ENCODE data around the gene AKR1B15. TPM values are rescaled to one million over a fixed set of nuclear protein-coding genes. Genes with fewer than 3 reads are reported as not detected.

AKR1B15 gene
- total RNA-seq, 1 donor from 2014 or later: not detected

DNA sequence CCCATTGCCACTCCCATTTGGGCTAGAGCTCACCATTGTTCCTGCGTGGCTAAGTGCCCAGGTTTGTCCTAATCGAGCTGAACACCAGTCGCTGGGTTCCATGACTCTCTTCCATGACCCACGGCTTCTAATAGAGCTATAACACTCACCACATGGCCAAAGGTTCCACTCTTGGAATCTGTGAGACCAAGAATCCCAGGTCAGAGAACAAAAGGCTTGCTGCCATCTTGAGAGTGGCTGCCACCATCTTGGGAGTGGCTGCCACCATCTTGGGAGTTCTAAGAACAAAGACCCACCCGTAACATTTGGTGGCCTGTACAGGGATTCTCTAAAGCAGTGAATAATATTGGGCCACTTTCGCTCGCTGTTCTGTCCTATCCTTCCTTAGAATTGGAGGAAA, 37.0 kb downstream of the AKR1B15 start:
- H3K4me1 ChIP-seq: no peaks in the 10 kb centered on the region
- TF ChIP-seq CTCF (IDR thresholded peaks at IDR 0.05; ENCODE audit: borderline replicate concordance): no peak

DNA sequence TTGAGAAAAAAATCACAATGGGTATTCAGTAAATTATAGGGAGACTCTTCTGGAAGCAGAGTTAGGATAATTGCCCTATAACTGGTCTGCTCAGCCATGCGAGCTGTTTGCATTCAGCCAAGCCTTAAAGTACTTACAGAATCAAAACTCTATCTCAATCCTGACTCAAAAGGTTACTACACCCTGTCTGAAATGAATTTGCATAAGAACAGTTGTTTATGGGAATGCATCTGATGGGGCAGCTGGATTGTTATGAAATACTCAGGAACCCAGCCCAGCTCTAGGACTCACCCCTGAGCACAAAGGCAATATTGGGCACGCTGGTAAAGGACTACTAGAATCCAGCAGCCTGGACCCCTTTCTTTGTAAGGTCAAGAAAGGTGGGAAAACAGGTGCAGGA, 38.8 kb downstream of the AKR1B15 start:
- TF ChIP-seq CTCF (IDR thresholded peaks at IDR 0.05; ENCODE audit: borderline replicate concordance): no peak
- H3K4me1 ChIP-seq: no peaks in the 10 kb centered on the region
- no peak overlapping the region for H3K4me3 ChIP-seq
- peaks cover 8% of the 10 kb centered on the region for H3K27me3 ChIP-seq (ENCODE audit: low read depth)
- DNase-seq: no peak
- H3K36me3 ChIP-seq: no peaks in the 10 kb centered on the region
- intact Hi-C loops (cut with micrococcal nuclease): no loop called here
- no peak overlapping the region for H3K27ac ChIP-seq (replicated peaks)
- peaks cover 17% of the 10 kb centered on the region for H3K9me3 ChIP-seq (replicated peaks)

More for the DNA sequence above, 37.0 kb downstream of the AKR1B15 start:
- Histone ChIP-seq H3K27me3 (ENCODE audit: low read depth) (peaks cover 13% of the 10 kb centered on the region), H3K4me3 (no peak overlapping the region), H3K9me3 (replicated peaks) (no peaks in the 10 kb centered on the region), H3K27ac (replicated peaks) (no peak overlapping the region), H3K36me3 (no peaks in the 10 kb centered on the region)
- DNase-seq: no peak
- intact Hi-C loops (cut with micrococcal nuclease): no loop called here

GRCh38 chr7:134589491-134589941, 40.6 kb downstream of the AKR1B15 start:
- no peak overlapping the region for H3K4me3 ChIP-seq
- H3K36me3 ChIP-seq: no peaks in the 10 kb centered on the region
- peaks cover 13% of the 10 kb centered on the region for H3K4me1 ChIP-seq
- H3K27ac ChIP-seq (replicated peaks): no peak overlapping the region
- no peak for TF ChIP-seq CTCF (IDR thresholded peaks at IDR 0.05; ENCODE audit: borderline replicate concordance)
- intact Hi-C loops (cut with micrococcal nuclease): no loop called here
- peaks cover 21% of the 10 kb centered on the region for H3K9me3 ChIP-seq (replicated peaks)
- peaks cover 3% of the 10 kb centered on the region for H3K27me3 ChIP-seq (ENCODE audit: low read depth)
- DNase-seq: no peak

GRCh38 chr7:134593530-134594392, 44.9 kb downstream of the AKR1B15 start:
- no peak for TF ChIP-seq CTCF (IDR thresholded peaks at IDR 0.05; ENCODE audit: borderline replicate concordance)
- H3K9me3 ChIP-seq (replicated peaks): peaks cover 21% of the 10 kb centered on the region
- no peaks in the 10 kb centered on the region for H3K27me3 ChIP-seq (ENCODE audit: low read depth)
- DNase-seq: peak; percentile 76
- peak overlapping the region; percentile 89 for H3K27ac ChIP-seq (replicated peaks)
- peaks cover 16% of the 10 kb centered on the region for H3K4me1 ChIP-seq
- H3K4me3 ChIP-seq: no peak overlapping the region
- H3K36me3 ChIP-seq: no peaks in the 10 kb centered on the region
- intact Hi-C loops (cut with micrococcal nuclease): no loop called here

DNA sequence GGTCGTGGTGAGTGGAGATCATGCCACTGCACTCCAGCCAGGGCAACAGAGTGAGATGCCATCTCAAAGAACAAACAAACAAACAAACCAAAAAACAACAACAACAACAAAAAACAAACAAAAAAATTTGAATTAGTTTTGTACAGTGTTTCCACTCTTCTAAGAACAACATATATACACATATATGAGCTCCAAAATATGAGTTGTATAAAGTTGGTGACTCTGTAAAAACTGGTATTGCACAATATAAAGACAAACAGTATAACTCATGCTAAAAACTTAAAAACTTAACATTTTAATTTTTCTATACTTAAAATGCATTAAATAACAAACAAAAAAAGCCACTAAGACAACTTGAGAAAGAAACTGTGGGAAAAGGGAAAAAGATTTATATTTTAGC, 46.0 kb downstream of the AKR1B15 start:
- peaks cover 16% of the 10 kb centered on the region for H3K4me1 ChIP-seq
- no peak for TF ChIP-seq CTCF (IDR thresholded peaks at IDR 0.05; ENCODE audit: borderline replicate concordance)
- no peaks in the 10 kb centered on the region for H3K36me3 ChIP-seq
- intact Hi-C loops (cut with micrococcal nuclease): no loop called here
- H3K9me3 ChIP-seq (replicated peaks): peaks cover 21% of the 10 kb centered on the region
- H3K4me3 ChIP-seq: no peak overlapping the region
- H3K27ac ChIP-seq (replicated peaks): peak overlapping the region; percentile 89
- no peaks in the 10 kb centered on the region for H3K27me3 ChIP-seq (ENCODE audit: low read depth)
- no peak for DNase-seq

Measured in left ventricle myocardium inferior (tissue), 1 donor.